Activated T-cell treated with anti-CD3 and anti-CD28 coated beads for 4 hours (primary cell): Measurements from ENCODE around the gene MELTF.
"Not testable (repeated sequence)": the region's sequence is repeated elsewhere in the genome, so short reads cannot be mapped to it uniquely, and the experiment has no call there.

ENCODE experiments used
- DNase-seq: peaks from one replicate; pipeline ENCODE4 v3.0.0-alpha.2; 2020

The MELTF gene

DNA sequence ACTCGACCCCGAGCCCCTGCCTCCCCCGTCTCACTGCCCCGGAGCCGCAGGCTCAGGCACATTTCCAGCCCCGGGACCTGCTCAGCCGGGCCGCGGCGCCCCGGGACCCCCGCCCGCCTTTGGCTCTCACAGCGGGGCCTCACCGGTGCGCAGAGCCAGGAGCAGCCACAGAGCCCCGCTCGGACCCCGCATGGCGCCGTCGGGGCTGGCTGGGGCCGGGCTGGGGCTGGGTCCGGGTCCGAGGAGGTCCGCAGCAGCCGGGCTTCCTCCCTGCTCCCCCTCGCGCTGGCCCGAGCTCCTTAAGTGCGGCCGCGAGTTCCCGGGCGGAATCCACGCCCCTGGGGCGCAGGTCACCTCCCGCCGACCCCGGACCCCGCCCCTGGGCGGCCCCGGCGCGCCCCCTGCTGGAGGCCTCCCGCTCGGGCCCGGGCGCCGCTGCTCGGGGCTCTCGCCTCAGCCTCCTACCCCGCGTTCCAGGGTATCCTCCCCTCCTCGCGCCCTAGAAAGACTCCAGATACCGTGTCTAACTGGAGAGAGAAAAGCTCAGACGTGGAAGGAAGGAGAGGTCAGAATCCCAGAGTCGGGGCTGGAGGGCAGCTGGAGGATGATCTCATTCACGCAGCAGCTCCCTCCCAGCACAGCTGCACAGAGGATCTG is at the start of gene MELTF:
MELTF (minus strand) TSS at position 307 of the 657 bp plus-strand sequence; CDS start at position 192, 115 bp downstream.
- DNase-seq: peak; percentile 56

DNA sequence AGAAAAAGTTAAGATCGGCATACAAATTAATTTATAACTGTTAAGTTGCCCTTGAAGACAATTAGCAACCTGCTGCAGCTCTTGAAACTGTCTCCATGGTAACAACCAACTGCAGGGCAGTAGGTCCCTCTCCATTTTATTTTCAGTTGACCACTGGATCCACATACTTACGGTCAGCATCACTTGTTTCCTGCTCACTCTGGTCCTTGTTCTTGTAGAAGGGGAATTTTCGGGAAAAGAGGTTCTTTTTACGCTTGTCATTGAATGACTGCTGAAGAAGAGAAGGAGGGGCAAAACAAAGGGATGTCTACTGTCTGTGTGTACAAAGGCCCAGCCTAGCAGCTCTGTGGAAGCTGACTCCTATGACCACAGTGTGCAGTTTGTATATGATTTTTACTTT is 46.8 kb upstream of the MELTF start:
- DNase-seq: no peak

DNA sequence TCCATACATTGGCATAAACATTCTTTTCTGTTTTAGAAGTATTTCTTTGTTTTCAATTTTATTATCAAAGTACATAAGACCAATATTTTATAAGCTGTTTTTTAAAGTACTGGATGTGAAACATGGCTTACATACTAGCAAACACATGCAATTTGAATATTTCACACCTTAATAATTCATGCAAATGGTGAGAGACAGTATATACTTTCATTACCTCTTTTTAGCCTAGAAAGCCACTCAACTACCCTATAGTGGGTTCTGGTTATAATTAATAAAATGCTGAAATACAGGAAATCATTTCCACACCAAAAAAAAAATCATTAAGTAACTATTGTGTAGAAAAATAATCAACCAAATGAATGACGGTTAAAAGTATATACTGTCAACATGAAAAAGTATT is 38.5 kb upstream of the MELTF start:
- DNase-seq: no peak

DNA sequence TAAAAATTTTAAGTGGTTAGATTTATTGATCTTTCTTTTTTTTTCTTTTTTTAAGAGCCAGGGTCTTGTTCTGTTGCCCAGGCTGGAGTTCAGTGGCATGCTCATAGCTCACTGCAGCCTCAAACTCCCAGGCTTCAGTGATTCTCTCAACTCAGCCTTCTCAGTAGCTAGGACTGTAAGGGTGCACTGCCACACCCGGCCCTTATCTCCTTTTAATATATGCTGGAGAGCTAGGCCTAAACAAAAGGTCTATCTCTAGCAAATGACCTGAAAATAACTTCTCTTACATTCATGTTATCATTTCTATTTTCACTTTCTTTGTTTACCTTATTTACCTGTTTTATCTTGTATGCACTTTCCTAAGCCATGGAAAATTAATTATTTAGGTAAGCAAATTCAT is 35.2 kb upstream of the MELTF start:
- no peak for DNase-seq

DNA sequence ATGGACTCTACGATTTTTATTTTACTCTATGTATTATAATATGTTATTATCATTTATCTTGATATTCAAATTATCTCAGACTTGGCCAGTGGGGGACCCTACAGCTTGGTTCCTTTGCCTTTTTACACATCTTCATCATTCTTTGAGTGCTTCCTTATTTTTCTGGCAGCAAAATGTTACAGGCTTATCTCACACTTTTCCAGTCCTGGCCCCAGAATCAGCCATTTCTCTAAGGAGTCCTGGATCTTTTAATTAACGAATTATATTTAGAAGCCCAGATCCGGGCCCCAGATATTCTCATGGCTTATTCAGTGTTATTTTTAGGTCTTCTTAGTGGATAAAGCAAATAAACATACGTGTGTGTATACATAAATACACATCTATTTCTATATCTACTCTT is 32.8 kb upstream of the MELTF start:
- DNase-seq: no peak

DNA sequence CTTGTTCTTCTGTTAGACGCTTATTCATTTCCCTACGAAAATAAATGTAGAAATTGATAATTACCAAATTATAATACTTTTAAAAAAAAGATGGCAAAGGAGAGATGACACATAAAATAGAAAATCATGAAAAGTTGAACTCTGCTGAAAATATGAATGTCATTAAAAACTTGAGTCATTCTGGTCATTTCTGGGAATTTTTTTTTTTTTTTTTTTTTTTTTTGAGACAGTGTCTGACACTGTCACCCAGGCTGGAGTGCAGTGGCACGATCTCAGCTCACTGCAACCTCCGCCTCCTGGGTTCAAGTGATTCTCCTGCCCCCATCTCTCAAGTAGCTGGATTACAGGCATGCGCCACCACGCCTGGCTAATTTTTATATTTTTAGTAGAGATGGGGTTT is 22.0 kb upstream of the MELTF start:
- DNase-seq: not testable (repeated sequence)

DNA sequence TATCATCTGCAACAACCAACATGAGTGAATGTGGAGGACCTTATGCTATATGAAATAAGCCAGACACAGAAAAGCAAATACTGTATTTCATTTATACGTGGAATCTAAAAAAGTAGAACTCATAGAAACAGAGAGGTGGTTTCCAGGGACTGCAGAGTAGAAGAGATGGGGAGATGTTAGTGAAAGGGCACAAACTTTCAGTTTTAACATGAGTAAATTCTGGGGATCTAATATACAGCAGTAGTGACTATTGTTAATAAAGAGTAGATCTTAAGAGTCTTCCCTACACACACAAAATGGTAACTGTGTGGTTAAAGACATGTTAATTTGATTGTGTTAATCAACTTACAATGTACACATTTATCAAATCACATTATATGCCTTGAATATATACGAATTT is 20.9 kb upstream of the MELTF start:
- DNase-seq: no peak

DNA sequence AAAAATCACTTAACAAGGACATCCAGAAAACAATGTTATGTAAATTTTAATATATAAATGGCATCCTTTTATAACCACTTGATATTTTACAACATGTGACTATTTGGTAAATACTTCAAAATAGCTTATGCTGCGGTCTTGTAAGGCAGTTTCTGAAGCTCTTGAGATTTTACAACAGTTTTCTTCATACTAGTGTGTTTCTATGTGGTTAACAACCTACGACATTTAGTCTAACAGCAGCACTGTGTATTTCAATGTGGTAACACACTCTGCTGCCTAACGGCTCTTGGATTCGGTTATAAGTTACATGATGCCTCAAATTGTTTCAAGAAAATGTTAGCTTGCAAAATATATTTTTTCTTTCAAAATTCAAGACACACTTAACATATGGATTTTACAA is 12.9 kb upstream of the MELTF start:
- no peak for DNase-seq

DNA sequence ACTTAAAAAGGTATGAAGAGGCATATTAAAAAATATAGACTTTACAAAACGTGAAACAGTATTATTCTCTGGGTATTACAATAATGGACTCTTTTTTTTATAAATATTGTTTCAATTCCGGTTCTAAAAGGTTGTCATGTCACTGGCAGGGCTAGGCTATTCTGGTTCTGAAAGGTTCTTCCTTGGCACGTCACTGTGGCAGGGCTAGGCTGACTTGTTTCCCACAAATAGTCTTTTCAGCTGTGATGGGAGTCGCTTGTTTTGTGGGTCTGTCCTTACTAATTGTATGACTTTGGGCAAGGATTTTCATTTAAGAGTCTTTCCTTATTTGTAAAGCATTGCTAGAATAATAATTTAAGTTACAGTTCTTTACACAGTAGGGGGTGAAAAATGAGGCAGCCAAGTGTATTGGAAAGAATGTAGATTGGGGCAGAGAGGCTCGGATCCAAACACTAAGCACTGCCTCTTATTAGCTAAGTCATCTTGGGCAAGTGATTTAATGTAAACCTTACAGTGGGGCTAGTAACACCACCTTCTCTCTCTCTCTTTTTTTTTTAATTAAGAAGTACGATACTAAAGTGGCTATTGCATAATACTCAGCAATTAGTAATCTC is 12.4 kb upstream of the MELTF start:
- no peak for DNase-seq

DNA sequence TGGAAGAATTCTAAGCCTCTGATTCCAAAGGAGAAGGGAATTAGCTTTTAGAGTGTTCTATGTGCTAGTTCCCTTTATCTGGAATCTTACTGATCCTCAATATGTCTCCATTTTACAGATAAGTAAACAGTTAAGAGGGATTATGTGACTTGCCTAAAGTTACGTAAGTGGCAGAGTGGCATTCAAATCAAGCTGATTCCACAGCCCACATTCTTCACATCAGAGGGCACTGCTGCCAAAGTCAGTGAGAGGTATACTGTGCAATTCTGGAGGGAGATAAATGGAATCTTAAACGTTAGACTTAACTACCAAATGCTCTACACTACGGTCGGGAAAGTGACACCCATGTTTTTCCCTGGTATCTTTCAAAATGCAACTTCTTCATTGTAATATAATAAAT is 11.0 kb upstream of the MELTF start:
- DNase-seq: no peak

DNA sequence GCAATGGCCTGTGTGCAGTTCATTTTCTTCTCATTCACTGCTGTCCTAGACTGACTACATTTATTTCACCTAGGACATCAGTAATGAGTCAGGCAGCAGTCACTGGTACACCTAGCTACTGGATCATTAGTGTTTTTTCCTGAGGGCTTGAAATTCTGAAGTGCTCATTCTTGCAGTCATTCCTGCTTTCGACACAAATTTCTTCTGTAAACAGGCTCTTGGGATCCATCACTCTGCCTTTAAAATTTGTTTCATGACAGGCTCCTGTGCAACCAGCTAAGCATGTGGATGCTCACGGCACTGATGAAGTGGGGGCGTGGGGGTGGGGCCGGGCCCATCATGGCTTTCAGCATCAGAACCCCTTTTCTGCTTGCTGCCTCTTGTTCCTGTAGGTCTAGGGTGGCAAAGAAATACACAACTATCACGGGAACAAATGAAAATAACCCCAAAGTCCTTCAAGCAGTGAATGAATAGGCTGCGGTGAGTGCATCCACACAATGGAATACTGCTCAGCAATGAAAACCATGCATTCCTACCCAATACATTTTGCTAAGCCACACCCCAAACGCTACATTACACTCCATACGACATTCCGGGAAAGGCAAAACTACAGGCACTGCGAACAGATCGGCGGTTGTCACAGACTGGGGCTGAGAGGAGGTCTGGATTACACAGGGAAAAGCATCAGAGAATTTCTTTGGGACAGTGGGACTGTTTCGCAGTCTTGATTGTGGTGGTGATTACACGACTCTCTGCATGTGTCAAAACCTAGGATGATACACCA is 9.3 kb upstream of the MELTF start:
- no peak for DNase-seq

DNA sequence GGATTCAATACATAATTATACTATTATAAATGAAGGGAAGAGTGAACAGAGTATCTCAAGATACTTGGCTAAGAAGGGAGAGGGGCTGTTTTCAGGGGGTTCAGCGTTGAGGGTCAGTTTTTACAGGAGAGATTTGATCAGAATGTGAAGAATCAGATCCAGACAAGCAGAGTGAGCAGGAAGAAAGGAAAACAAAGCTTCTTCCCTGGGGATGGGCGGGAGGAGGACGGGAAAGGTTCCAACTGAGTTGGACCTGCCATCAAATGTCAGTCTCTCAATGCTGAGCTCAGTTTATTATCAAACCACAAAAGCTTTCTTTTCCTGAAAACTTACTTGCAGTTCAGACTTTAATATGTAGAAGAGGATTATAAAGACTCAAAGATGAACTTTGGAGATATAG is 6.0 kb upstream of the MELTF start:
- no peak for DNase-seq

DNA sequence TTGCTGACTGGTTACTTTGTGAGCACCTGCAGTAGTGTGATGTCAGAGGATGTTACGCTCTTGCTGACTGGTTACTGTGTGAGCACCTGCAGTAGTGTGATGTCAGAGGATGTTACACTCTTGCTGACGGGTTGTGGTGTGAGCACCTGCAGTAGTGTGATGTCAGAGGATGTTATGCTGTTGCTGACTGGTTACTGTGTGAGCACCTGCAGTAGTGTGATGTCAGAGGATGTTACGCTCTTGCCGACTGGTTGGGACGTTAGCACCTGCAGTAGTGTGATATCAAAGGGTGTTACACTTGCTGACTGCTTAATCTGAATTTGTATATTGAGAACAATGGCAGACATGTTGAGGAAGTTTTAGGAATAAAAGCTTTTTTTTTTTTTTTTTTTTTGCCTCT is 5.2 kb upstream of the MELTF start:
- DNase-seq: not testable (repeated sequence)

DNA sequence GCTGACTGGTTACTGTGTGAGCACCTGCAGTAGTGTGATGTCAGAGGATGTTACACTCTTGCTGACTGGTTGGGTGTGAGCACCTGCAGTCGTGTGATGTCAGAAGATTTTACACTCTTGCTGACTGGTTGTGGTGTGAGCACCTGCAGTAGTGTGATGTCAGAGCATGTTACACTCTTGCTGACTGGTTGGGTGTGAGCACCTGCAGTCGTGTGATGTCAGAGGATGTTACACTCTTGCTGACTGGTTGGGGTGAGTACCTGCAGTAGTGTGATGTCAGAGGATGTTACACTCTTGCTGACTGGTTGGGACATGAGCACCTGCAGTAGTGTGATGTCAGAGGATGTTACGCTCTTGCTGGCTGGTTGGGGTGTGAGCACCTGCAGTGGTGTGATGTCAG is 4.1 kb upstream of the MELTF start:
- not testable (repeated sequence) for DNase-seq

DNA sequence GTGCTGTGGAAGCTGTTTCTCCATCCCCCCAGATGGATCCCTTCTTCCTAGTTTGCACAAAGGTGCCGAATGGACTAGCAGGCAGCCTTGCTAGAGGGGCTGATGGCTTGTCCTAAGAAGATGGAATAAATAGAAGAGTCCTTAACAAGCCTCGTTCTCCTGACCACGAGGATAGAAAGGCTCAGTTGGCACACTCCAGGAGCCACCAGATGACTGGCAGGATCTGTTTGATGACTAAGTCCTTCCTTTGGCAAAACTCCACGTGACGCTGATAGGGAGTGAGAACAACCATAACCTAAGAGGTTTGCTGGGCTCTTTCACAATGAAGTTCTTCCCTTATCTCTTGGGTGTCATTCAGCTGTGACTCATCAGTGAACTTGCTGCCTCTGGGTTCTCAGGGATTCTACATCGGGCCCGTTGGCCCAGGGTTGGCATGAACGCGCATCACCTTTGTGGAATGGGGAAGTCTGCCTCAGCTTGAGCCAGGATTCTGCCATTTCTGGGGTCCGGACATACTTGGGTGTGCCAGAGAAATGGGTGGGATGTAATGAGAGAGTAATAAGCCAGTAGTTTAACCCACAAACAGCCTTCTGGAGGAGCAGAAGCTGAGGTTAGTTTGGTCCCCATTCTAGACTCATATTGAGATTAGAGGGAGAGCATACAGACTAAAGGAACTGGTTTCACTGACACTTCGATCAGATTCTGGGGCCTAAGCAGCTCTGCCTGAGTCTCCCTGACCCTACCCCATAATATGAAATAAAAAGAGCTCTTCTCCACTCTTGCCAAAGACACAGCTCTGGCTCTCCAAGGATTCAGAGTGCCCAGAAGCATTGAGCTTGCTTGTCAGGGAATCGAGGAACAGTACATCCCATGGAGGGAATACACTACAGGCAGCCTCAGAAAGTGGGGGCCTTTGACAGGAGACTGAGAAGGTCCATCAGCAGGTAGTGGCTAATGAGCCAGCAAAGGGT is 2.0 kb upstream of the MELTF start:
- DNase-seq: no peak

DNA sequence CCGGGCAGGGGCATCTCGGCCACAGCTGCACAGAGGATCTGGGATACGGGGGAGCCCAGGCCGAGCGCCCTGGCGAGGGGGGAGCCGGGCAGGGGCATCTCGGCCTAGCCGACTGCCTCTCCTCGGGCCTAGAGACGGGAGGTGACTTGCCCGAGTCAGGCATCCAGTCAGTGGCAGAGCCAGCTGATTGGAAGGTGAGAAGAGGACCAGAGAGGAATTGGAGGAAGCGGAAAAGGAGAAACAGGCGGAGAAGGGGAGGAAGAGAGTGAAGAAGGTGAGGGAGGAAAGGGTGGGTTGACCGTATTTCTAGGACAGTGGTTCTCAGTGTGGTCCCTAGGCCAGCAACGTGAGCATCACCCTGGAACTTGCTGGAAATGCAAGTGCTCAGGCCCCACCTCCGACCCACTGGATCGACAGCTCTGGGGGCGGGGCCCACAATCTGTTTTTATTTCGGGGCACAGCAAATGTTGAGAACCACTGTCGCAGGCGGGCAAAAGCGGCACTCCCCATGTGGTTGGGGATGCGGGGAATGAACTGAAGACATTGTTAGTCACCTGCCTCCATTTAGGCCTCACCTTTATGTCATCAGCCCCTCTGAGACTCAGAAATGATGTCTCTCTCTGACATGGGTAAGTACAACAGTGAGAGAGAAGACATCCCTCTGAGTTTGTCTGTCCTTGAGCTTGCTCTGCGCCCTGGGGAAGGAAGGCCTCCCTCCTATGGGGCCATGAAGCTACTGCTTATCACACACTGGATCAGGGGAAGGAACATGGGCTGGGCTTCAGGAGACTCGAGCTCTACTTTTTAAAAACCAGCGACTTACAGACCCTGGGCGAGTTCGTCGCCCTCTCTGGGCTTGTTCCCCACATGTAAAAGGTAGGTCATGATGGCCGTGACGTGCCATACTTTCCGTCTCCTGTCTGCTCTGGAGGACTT is 1.0 kb upstream of the MELTF start:
- DNase-seq: no peak

DNA sequence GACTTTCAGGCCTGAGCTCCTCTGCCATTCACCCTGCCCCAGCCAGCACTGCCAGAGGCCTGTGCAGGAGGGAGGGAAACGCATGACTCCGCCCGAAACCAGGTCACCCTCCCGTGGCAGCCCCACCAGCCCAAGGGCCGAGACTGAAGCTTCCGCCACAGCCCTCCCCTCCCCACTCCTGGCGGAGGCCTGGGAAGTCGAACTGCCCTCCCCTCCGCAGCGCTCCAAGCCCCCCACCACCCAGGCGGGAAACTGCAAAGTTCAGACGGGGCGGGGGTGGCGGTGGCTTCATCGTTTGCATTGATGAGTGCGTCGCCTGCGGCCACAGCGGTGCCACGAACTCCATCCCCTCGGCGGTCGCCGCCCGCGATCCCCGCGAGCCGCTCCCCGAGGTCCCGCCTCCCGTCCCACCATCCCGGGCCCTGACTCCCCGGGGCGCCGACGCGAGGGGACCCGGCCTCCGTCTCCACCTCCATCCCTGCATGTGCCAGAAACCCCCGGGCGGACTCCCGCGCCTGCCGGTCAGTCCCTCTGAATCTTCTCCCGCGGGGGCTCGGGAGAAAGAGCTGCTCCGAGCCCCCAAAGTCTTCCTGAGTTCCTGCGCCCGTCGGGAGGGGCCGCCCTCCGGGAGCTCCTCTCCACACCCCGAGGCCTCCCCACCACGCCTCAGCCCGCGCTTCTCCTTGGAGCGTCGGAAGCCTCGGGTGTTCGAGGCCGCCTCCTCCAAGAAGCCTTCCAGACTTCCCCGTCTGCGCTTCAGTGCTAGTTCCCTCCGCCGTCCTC is 698 bp downstream of the MELTF start:
- DNase-seq: no peak

DNA sequence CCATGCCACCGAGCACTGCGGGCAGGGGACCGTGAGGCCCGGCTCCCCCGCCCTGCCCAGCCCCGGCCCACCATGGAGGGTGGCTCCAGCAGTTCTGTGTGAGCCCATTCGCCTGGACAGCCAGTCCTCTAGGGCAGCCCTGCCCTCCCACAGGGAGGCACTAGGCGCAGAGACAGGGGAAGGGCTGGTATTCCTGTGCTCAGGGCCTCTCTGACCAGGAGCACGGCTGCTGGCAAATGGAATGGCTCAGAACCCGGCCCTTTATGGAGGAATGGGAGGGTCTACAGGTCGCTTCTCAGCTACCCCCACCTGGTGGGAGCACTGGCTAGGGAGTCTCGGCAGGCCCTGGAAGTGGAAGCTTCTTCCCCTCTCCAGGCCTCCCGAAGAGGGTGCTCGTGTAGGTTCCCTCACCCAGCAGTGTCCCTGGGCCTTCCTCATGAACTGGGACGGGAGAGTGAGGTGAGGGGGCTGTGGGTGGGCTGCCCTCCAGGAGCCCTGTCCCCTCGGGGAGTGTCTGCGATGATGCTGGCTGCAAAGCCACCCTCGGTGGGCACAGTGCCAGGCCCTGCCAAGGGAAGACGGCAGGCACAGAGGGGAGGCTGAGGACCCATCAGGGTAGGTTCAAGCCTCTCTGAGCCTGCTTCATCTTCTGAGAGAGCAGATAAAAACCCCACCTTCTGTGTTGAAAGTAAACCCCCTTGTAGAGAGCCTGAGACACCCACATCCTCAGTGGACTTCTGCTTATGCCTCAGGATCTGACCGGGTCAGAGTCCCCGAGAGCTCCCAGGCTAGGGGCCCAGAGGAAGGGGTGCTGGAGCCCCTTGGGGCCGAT is 1.5 kb downstream of the MELTF start:
- no peak for DNase-seq

DNA sequence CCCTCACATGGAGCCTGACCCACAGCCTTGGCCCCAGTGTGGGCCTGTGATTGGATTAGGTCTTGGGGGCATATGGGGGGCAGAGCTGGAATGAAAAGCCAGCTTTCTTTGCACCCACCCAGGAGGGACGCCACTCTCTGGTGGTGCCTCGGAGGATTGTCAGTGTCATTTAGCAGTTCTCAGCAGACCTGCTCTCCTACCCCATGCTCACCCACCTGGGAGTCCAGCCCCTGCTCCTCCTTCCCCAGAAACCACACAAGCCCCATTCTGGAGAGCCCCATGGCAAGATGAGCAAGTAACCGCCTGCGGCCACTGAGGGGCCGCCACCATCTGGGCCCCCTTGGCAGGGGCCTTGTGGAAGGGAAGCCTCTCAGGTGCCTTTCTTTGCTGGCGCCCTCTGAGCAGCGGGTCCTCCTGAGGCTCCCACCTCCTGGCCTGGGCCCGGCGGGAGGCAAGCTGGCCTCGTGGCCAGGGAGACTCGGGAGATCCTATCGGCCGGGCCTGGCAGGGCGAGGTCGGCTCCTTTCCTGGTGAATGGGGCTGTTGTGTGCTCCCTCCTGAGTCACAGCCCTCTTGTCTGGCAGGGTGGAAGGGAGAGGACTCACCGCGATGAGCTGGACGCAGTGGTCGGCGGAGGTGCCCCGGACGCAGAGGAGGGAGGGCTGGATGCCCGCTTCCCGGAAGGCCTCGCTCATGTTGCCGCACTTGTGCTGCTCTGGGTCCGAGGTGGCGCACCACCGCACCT is 2.3 kb downstream of the MELTF start:
- DNase-seq: no peak
